ENCODE results near the gene NKIRAS2.

The NKIRAS2 gene

GRCh38 chr17:42026857-42027589 is 7.1 kb downstream of the NKIRAS2 start:
- no peak for DNase-seq (ENCODE audit: low read depth)

- DNase-seq (ENCODE audit: low read depth): no peak
Observed at GRCh38 chr17:42027590-42027889, 7.7 kb downstream of the NKIRAS2 start.

GRCh38 chr17:42027961-42028790 is 8.3 kb downstream of the NKIRAS2 start:
- DNase-seq (ENCODE audit: low read depth): no peak

- no peak for DNase-seq (ENCODE audit: low read depth)
Observed at GRCh38 chr17:42028791-42029127, 8.9 kb downstream of the NKIRAS2 start.

GRCh38 chr17:42031584-42031983 is 11.7 kb downstream of the NKIRAS2 start:
- no peak for DNase-seq (ENCODE audit: low read depth)

GRCh38 chr17:42034059-42034458 is 14.2 kb downstream of the NKIRAS2 start:
- DNase-seq (ENCODE audit: low read depth): no peak

GRCh38 chr17:42038221-42038973 is 18.5 kb downstream of the NKIRAS2 start:
- DNase-seq (ENCODE audit: low read depth): no peak

GRCh38 chr17:42039794-42040763 is 20.2 kb downstream of the NKIRAS2 start:
- DNase-seq (ENCODE audit: low read depth): no peak

- no peak for DNase-seq (ENCODE audit: low read depth)
Observed at GRCh38 chr17:42040818-42041217, 20.9 kb downstream of the NKIRAS2 start.

- DNase-seq (ENCODE audit: low read depth): no peak
Observed at GRCh38 chr17:42041619-42042018, 21.7 kb downstream of the NKIRAS2 start.

- no peak for DNase-seq (ENCODE audit: low read depth)
Observed at GRCh38 chr17:42042598-42043319, 22.9 kb downstream of the NKIRAS2 start.

GRCh38 chr17:42045719-42046118 is 25.8 kb downstream of the NKIRAS2 start:
- no peak for DNase-seq (ENCODE audit: low read depth)

- DNase-seq (ENCODE audit: low read depth): no peak
Observed at GRCh38 chr17:42047343-42047742, 27.5 kb downstream of the NKIRAS2 start.

GRCh38 chr17:42049834-42050392 is 30.0 kb downstream of the NKIRAS2 start:
- DNase-seq (ENCODE audit: low read depth): no peak

- no peak for DNase-seq (ENCODE audit: low read depth)
Observed at GRCh38 chr17:42050393-42051012, 30.6 kb downstream of the NKIRAS2 start, which contains the start of gene C17orf113. Gene C17orf113, minus strand, starts transcription at chr17:42050601. Its CDS starts 7,225 bp downstream, at chr17:42043376.

GRCh38 chr17:42051013-42051400 is 31.1 kb downstream of the NKIRAS2 start:
- DNase-seq (ENCODE audit: low read depth): no peak

- no peak for DNase-seq (ENCODE audit: low read depth)
Observed at GRCh38 chr17:42051645-42052044, 31.8 kb downstream of the NKIRAS2 start.

GRCh38 chr17:42052346-42052877 is 32.5 kb downstream of the NKIRAS2 start:
- DNase-seq (ENCODE audit: low read depth): no peak

GRCh38 chr17:42053731-42054500 is 34.0 kb downstream of the NKIRAS2 start:
- DNase-seq (ENCODE audit: low read depth): no peak

All from fibroblast of gingiva (primary cell).